ENCODE data around the gene THSD4.
A peak's percentile ranks its signal among the peaks of the same experiment; 100 is the strongest.

Gene THSD4

GRCh38 chr15:71551566-71551965 lies 436.3 kb downstream of the THSD4 start:
- peak overlapping the region in 1 of 2 experiments; percentile 58 for H3K14ac ChIP-seq (ENCODE audit: low read length in 2 of 2)
- WGBS: 94% methylated on average over 5 of the region's 5 CpGs

GRCh38 chr15:71559098-71559497 lies 443.8 kb downstream of the THSD4 start:
- Histone ChIP-seq H3K14ac (ENCODE audit: low read length in 2 of 2) (no peak overlapping the region), H2BK120ac (ENCODE audit: low read depth, low read length) (no peak overlapping the region), H4K91ac (ENCODE audit: low read length) (no peak overlapping the region), H2BK12ac (ENCODE audit: low read length in 2 of 2) (no peak overlapping the region), H3K4me1 (ENCODE audit: control insufficient read depth, insufficient read depth, low read depth, low read length) (no peaks in the 10 kb centered on the region), H3K9me3 (ENCODE audit: control insufficient read depth, low read length) (peaks cover 10% of the 10 kb centered on the region), H4K8ac (ENCODE audit: low read length) (no peak overlapping the region), H2BK5ac (ENCODE audit: low read depth, low read length, poor library complexity, severe bottlenecking) (no peak overlapping the region), H3K4me2 (ENCODE audit: low read length, poor library complexity, severe bottlenecking) (no peak overlapping the region), H2BK15ac (ENCODE audit: low read depth, poor library complexity, severe bottlenecking) (no peak overlapping the region), H3K27me3 (ENCODE audit: control insufficient read depth in 1 of 2, insufficient read depth in 1 of 2, low read length in 2 of 2) (no peaks in the 10 kb centered on the region), H3K4ac (ENCODE audit: low read depth in 1 of 2, low read length in 2 of 2) (no peak overlapping the region), H3K79me1 (replicated peaks; ENCODE audit: low read length, poor library complexity, severe bottlenecking) (no peaks in the 10 kb centered on the region), H3K18ac (ENCODE audit: low read depth in 1 of 2, low read length in 2 of 2) (no peak overlapping the region), H3K27ac (ENCODE audit: low read length, poor library complexity, severe bottlenecking) (no peak overlapping the region), H2AK5ac (ENCODE audit: low read length, severe bottlenecking) (no peak overlapping the region), H3K9ac (ENCODE audit: low read length) (no peak overlapping the region), H2AFZ (ENCODE audit: low read depth, low read length) (no peak overlapping the region), H3K36me3 (ENCODE audit: control insufficient read depth in 1 of 2, insufficient read depth in 2 of 2, low read depth in 1 of 2, low read length in 2 of 2) (no peaks in the 10 kb centered on the region), H3K4me3 (ENCODE audit: insufficient read depth in 1 of 2, low read depth in 1 of 2, low read length in 2 of 2) (no peak overlapping the region), H3K23ac (ENCODE audit: low read length in 2 of 2) (no peak overlapping the region)
- 92% methylated on average over 2 of the region's 3 CpGs for WGBS
- peak; percentile 46 for DNase-seq

More at GRCh38 chr15:71551566-71551965, 436.3 kb downstream of the THSD4 start:
- H3K36me3 ChIP-seq (ENCODE audit: control insufficient read depth in 1 of 2, insufficient read depth in 2 of 2, low read depth in 1 of 2, low read length in 2 of 2): no peaks in the 10 kb centered on the region
- peaks cover 0 to 2% of the 10 kb centered on the region in 2 experiments for H3K27me3 ChIP-seq (ENCODE audit: control insufficient read depth in 1 of 2, insufficient read depth in 1 of 2, low read length in 2 of 2)
- H2AFZ ChIP-seq (ENCODE audit: low read depth, low read length): no peak overlapping the region
- H3K79me1 ChIP-seq (replicated peaks; ENCODE audit: low read length, poor library complexity, severe bottlenecking): no peaks in the 10 kb centered on the region
- no peak overlapping the region for H2BK15ac ChIP-seq (ENCODE audit: low read depth, poor library complexity, severe bottlenecking)
- H3K4ac ChIP-seq (ENCODE audit: low read depth in 1 of 2, low read length in 2 of 2): no peak overlapping the region
- no peak overlapping the region for H2BK12ac ChIP-seq (ENCODE audit: low read length in 2 of 2)
- peaks cover 4% of the 10 kb centered on the region for H3K9me3 ChIP-seq (ENCODE audit: control insufficient read depth, low read length)
- H3K4me1 ChIP-seq (ENCODE audit: control insufficient read depth, insufficient read depth, low read depth, low read length): no peaks in the 10 kb centered on the region
- no peak overlapping the region for H3K18ac ChIP-seq (ENCODE audit: low read depth in 1 of 2, low read length in 2 of 2)
- no peak overlapping the region for H4K8ac ChIP-seq (ENCODE audit: low read length)
- no peak overlapping the region for H3K27ac ChIP-seq (ENCODE audit: low read length, poor library complexity, severe bottlenecking)
- no peak overlapping the region for H2BK120ac ChIP-seq (ENCODE audit: low read depth, low read length)
- H2BK5ac ChIP-seq (ENCODE audit: low read depth, low read length, poor library complexity, severe bottlenecking): no peak overlapping the region
- H3K4me2 ChIP-seq (ENCODE audit: low read length, poor library complexity, severe bottlenecking): no peak overlapping the region
- no peak overlapping the region for H3K4me3 ChIP-seq (ENCODE audit: insufficient read depth in 1 of 2, low read depth in 1 of 2, low read length in 2 of 2)
- no peak overlapping the region for H3K9ac ChIP-seq (ENCODE audit: low read length)
- no peak for DNase-seq
- H4K91ac ChIP-seq (ENCODE audit: low read length): no peak overlapping the region
- H2AK5ac ChIP-seq (ENCODE audit: low read length, severe bottlenecking): no peak overlapping the region
- H3K23ac ChIP-seq (ENCODE audit: low read length in 2 of 2): no peak overlapping the region

- no peak overlapping the region for H2BK5ac ChIP-seq (ENCODE audit: low read depth, low read length, poor library complexity, severe bottlenecking)
- H2AFZ ChIP-seq (ENCODE audit: low read depth, low read length): no peak overlapping the region
- no peak overlapping the region for H3K27ac ChIP-seq (ENCODE audit: low read length, poor library complexity, severe bottlenecking)
- H4K8ac ChIP-seq (ENCODE audit: low read length): no peak overlapping the region
- H2BK12ac ChIP-seq (ENCODE audit: low read length in 2 of 2): no peak overlapping the region
- no CpG with 5 or more reads among the region's 3 CpGs for WGBS
- peaks cover 10% of the 10 kb centered on the region for H3K9me3 ChIP-seq (ENCODE audit: control insufficient read depth, low read length)
- no peak overlapping the region for H3K4me3 ChIP-seq (ENCODE audit: insufficient read depth in 1 of 2, low read depth in 1 of 2, low read length in 2 of 2)
- no peak overlapping the region for H3K18ac ChIP-seq (ENCODE audit: low read depth in 1 of 2, low read length in 2 of 2)
- H3K27me3 ChIP-seq (ENCODE audit: control insufficient read depth in 1 of 2, insufficient read depth in 1 of 2, low read length in 2 of 2): no peaks in the 10 kb centered on the region
- H3K9ac ChIP-seq (ENCODE audit: low read length): no peak overlapping the region
- H3K4ac ChIP-seq (ENCODE audit: low read depth in 1 of 2, low read length in 2 of 2): no peak overlapping the region
- no peak overlapping the region for H2BK120ac ChIP-seq (ENCODE audit: low read depth, low read length)
- H2BK15ac ChIP-seq (ENCODE audit: low read depth, poor library complexity, severe bottlenecking): no peak overlapping the region
- H4K91ac ChIP-seq (ENCODE audit: low read length): no peak overlapping the region
- H3K36me3 ChIP-seq (ENCODE audit: control insufficient read depth in 1 of 2, insufficient read depth in 2 of 2, low read depth in 1 of 2, low read length in 2 of 2): no peaks in the 10 kb centered on the region
- no peak overlapping the region for H3K14ac ChIP-seq (ENCODE audit: low read length in 2 of 2)
- no peak overlapping the region for H2AK5ac ChIP-seq (ENCODE audit: low read length, severe bottlenecking)
- H3K4me1 ChIP-seq (ENCODE audit: control insufficient read depth, insufficient read depth, low read depth, low read length): no peaks in the 10 kb centered on the region
- no peak overlapping the region for H3K23ac ChIP-seq (ENCODE audit: low read length in 2 of 2)
- DNase-seq: no peak
- no peak overlapping the region for H3K4me2 ChIP-seq (ENCODE audit: low read length, poor library complexity, severe bottlenecking)
- no peaks in the 10 kb centered on the region for H3K79me1 ChIP-seq (replicated peaks; ENCODE audit: low read length, poor library complexity, severe bottlenecking)
These were observed 444.3 kb downstream of the THSD4 start for GRCh38 chr15:71559616-71560015.

- Histone ChIP-seq H3K79me1 (replicated peaks; ENCODE audit: low read length, poor library complexity, severe bottlenecking) (no peaks in the 10 kb centered on the region), H3K9ac (ENCODE audit: low read length) (no peak overlapping the region), H3K4ac (ENCODE audit: low read depth in 1 of 2, low read length in 2 of 2) (no peak overlapping the region), H3K23ac (ENCODE audit: low read length in 2 of 2) (no peak overlapping the region), H3K4me1 (ENCODE audit: control insufficient read depth, insufficient read depth, low read depth, low read length) (no peaks in the 10 kb centered on the region), H2BK120ac (ENCODE audit: low read depth, low read length) (no peak overlapping the region), H2BK12ac (ENCODE audit: low read length in 2 of 2) (no peak overlapping the region), H4K91ac (ENCODE audit: low read length) (no peak overlapping the region), H2AK5ac (ENCODE audit: low read length, severe bottlenecking) (no peak overlapping the region), H3K14ac (ENCODE audit: low read length in 2 of 2) (no peak overlapping the region), H2BK5ac (ENCODE audit: low read depth, low read length, poor library complexity, severe bottlenecking) (no peak overlapping the region), H3K36me3 (ENCODE audit: control insufficient read depth in 1 of 2, insufficient read depth in 2 of 2, low read depth in 1 of 2, low read length in 2 of 2) (no peaks in the 10 kb centered on the region), H3K18ac (ENCODE audit: low read depth in 1 of 2, low read length in 2 of 2) (no peak overlapping the region), H4K8ac (ENCODE audit: low read length) (no peak overlapping the region), H2BK15ac (ENCODE audit: low read depth, poor library complexity, severe bottlenecking) (no peak overlapping the region), H3K9me3 (ENCODE audit: control insufficient read depth, low read length) (no peaks in the 10 kb centered on the region), H2AFZ (ENCODE audit: low read depth, low read length) (no peak overlapping the region), H3K27ac (ENCODE audit: low read length, poor library complexity, severe bottlenecking) (no peak overlapping the region), H3K4me3 (ENCODE audit: insufficient read depth in 1 of 2, low read depth in 1 of 2, low read length in 2 of 2) (no peak overlapping the region), H3K27me3 (ENCODE audit: control insufficient read depth in 1 of 2, insufficient read depth in 1 of 2, low read length in 2 of 2) (no peaks in the 10 kb centered on the region), H3K4me2 (ENCODE audit: low read length, poor library complexity, severe bottlenecking) (no peak overlapping the region)
- 83% methylated on average over 5 of the region's 5 CpGs for WGBS
- no peak for DNase-seq
These were observed 447.0 kb downstream of the THSD4 start for GRCh38 chr15:71562251-71562650.
